ENCODE data around the gene DNAH7.

DNA sequence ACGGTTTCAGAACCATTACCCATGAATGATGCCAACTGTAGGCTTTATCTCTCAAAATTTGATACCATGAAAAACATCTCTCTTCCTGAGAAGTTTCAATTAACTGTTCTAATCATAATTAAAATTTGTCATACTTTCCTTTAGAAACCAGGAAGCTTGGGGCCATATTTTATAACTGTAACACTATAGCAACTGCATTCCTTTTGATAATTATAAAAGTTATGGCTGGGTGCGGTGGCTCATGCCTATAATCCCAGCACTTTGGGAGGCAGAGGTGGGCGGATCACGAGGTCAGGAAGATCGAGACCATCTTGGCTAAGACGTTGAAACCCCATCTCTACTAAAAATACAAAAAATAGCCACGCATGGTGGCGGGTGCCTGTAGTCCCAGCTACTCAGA is 70.6 kb downstream of the DNAH7 start:
- TF ChIP-seq, protein P1, sequence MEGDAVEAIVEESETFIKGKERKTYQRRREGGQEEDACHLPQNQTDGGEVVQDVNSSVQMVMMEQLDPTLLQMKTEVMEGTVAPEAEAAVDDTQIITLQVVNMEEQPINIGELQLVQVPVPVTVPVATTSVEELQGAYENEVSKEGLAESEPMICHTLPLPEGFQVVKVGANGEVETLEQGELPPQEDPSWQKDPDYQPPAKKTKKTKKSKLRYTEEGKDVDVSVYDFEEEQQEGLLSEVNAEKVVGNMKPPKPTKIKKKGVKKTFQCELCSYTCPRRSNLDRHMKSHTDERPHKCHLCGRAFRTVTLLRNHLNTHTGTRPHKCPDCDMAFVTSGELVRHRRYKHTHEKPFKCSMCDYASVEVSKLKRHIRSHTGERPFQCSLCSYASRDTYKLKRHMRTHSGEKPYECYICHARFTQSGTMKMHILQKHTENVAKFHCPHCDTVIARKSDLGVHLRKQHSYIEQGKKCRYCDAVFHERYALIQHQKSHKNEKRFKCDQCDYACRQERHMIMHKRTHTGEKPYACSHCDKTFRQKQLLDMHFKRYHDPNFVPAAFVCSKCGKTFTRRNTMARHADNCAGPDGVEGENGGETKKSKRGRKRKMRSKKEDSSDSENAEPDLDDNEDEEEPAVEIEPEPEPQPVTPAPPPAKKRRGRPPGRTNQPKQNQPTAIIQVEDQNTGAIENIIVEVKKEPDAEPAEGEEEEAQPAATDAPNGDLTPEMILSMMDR (optimal IDR thresholded peaks at IDR 0.05 in 1 of 3, IDR thresholded peaks at IDR 0.05 in 1 of 3, conservative IDR thresholded peaks at IDR 0.05 in 1 of 3; ENCODE audit: extremely low read depth in 1 of 3, insufficient read depth in 2 of 3, low read length in 3 of 3): no peak
- TF ChIP-seq EZH2 (IDR thresholded peaks at IDR 0.05; ENCODE audit: low read length): no peak
